ENCODE measurements around the gene PTS.

DNA sequence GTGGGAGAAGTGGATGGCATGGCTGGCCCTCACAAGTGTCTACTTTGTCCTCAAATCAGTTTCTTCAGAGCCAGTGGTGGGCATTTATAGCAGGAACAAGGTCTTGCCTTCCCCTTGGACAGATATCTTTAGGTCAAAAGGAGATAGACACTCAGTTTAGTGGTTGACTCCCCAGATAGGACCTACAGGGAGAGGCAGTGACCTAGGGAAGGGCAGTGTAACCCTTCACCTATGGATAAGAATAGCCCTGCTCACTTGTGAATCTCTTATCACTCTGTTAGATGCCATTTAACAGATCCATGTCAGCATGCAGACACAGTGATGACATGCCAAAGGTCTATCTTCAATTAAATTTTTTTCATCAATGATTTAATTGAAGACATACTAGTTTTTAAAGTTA lies 39.9 kb upstream of the PTS start:
- no peak for TF ChIP-seq POLR2A (IDR thresholded peaks at IDR 0.05)
- TF ChIP-seq POLR2AphosphoS5 (IDR thresholded peaks at IDR 0.05) = no peak
- TF ChIP-seq, protein P1, sequence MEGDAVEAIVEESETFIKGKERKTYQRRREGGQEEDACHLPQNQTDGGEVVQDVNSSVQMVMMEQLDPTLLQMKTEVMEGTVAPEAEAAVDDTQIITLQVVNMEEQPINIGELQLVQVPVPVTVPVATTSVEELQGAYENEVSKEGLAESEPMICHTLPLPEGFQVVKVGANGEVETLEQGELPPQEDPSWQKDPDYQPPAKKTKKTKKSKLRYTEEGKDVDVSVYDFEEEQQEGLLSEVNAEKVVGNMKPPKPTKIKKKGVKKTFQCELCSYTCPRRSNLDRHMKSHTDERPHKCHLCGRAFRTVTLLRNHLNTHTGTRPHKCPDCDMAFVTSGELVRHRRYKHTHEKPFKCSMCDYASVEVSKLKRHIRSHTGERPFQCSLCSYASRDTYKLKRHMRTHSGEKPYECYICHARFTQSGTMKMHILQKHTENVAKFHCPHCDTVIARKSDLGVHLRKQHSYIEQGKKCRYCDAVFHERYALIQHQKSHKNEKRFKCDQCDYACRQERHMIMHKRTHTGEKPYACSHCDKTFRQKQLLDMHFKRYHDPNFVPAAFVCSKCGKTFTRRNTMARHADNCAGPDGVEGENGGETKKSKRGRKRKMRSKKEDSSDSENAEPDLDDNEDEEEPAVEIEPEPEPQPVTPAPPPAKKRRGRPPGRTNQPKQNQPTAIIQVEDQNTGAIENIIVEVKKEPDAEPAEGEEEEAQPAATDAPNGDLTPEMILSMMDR (IDR thresholded peaks at IDR 0.05) = no peak
